HL-60/S4 (cell line): ENCODE measurements around the gene ABCA7.

Source experiments
- in situ Hi-C: fragments of 300-500 bp; cut with MboI; formaldehyde crosslinking; loops from 2 replicates; pipeline ENCODE4 v1.14.3; 2022; ENCODE audit warnings: low sequenced_read_pairs

ABCA7 gene

GRCh38 chr19:1070931-1071791 is 31.3 kb downstream of the ABCA7 start:
- in situ Hi-C loops: no loop called here

- in situ Hi-C loops: no loop called here
Observed at GRCh38 chr19:1072371-1073015, 32.6 kb downstream of the ABCA7 start.

GRCh38 chr19:1073063-1073955 is 33.4 kb downstream of the ABCA7 start:
- in situ Hi-C loops: no loop called here

- in situ Hi-C loops: no loop called here
Observed at GRCh38 chr19:1073956-1074517, 34.1 kb downstream of the ABCA7 start.

- in situ Hi-C loops: no loop called here
Observed at GRCh38 chr19:1074544-1075283, 34.8 kb downstream of the ABCA7 start.

GRCh38 chr19:1076046-1076386 is 36.1 kb downstream of the ABCA7 start:
- in situ Hi-C loops: no loop called here

- in situ Hi-C loops: no loop called here
Observed at GRCh38 chr19:1076951-1077350, 37.0 kb downstream of the ABCA7 start.

GRCh38 chr19:1079566-1080111 is 39.7 kb downstream of the ABCA7 start:
- in situ Hi-C loops: no loop called here

- in situ Hi-C loops: no loop called here
Observed at GRCh38 chr19:1080360-1081161, 40.7 kb downstream of the ABCA7 start.

GRCh38 chr19:1081301-1082164 is 41.6 kb downstream of the ABCA7 start:
- in situ Hi-C loops: no loop called here

GRCh38 chr19:1082165-1082927 is 42.4 kb downstream of the ABCA7 start:
- in situ Hi-C loops: no loop called here

GRCh38 chr19:1082928-1083816 is 43.3 kb downstream of the ABCA7 start:
- in situ Hi-C loops: no loop called here

- in situ Hi-C loops: no loop called here
Observed at GRCh38 chr19:1084024-1084868, 44.3 kb downstream of the ABCA7 start.

GRCh38 chr19:1085053-1085658 is 45.2 kb downstream of the ABCA7 start:
- in situ Hi-C loops: no loop called here

GRCh38 chr19:1085676-1086442 is 46.0 kb downstream of the ABCA7 start:
- in situ Hi-C loops: no loop called here
